Right lobe of liver (tissue), 6 donors: ENCODE data around the gene TCF7. TPM values are rescaled to one million over a fixed set of nuclear protein-coding genes. Genes with fewer than 3 reads are reported as not detected.

Experiments
- ATAC-seq, 4 donors: fragments of 200-7000 bp; cut with Tn5 transposase; one replicate each; pipeline ENCODE4 v1.9.1; 2020; ENCODE audit warnings: mild to moderate bottlenecking in 4 of 4, moderate library complexity in 4 of 4
- DNase-seq, 3 donors: peaks; one replicate each; pipeline ENCODE4 v3.0.0-alpha.2; 2020
- H3K27ac ChIP-seq, 3 donors: fragments of 200-600 bp; one replicate each; pipeline ENCODE4 v1.8.0; 2022
- H3K27me3 ChIP-seq, 2 donors: fragments of 200-600 bp; one replicate each; pipeline ENCODE4 v1.8.0; 2022
- H3K36me3 ChIP-seq, 4 donors: fragments of 200-600 bp; sonication (generic) in 1 of 4; one replicate each; pipeline versions ENCODE4 v1.5.1 to v1.8.0; 2017 to 2022; ENCODE audit warnings: control low read depth in 1 of 4
- H3K4me1 ChIP-seq, 4 donors: fragments of 200-600 bp; sonication (generic) in 1 of 4; one replicate each; pipeline versions ENCODE4 v1.5.1 to v1.8.0; 2017 to 2022; ENCODE audit warnings: control low read depth in 1 of 4
- H3K4me3 ChIP-seq, 3 donors: fragments of 200-600 bp; one replicate each; pipeline ENCODE4 v1.8.0; 2022
- H3K9me3 ChIP-seq, 4 donors: fragments of 200-600 bp; sonication (generic) in 1 of 4; one replicate each; pipeline versions ENCODE4 v1.5.1 to v1.8.0; 2017 to 2022; ENCODE audit warnings: control low read depth in 1 of 4
- POLR2A ChIP-seq: fragments of 450-650 bp; IDR thresholded peaks from one replicate; pipeline ENCODE4 v1.6.1; 2017; ENCODE audit warnings: antibody characterized with exemption, mild to moderate bottlenecking
- WGBS: methylation state at CpG from one replicate; pipeline ENCODE4 v1.1.6; 2018; ENCODE audit warnings: low coverage, low lambda C conversion rate; ENCODE audit not compliant: insufficient coverage; ENCODE audit errors: missing lambda C conversion rate; 5-methylcytosine and 5-hydroxymethylcytosine counted together
- intact Hi-C, 2 donors: fragments of 100-400 bp; cut with DNase I; formaldehyde crosslinking; loops; one replicate each; pipeline versions ENCODE4 v1.11.2 to v1.14.1; 2022
- total RNA-seq, 6 experiments: library from RNA; depleted of rRNA in 2 of 6; stranded (reverse); fragments of >200 nt in 2 of 6; fragmentation: NEBNext Ultra II Directional in 3 of 6; extraction: Animal tissue kit (Norgen Biotek cat#: 25700) in 3 of 6; gene quantifications; one replicate each; pipeline versions ENCODE4 v1.1.0 to v1.2.4, GENCODE V29; 2016 to 2023
- TF ChIP-seq, protein P1 (sequence below), 4 donors: fragments of 200-600 bp in 3 of 4; fragments of 450-650 bp in 1 of 4; IDR thresholded peaks; one replicate each; pipeline versions ENCODE4 v1.5.1 to v1.8.0; 2016 to 2022; ENCODE audit warnings: antibody characterized with exemption in 4 of 4, mild to moderate bottlenecking in 2 of 4
- donor health status: DM: no; HTN: yes; CAD: no.
- donor health status: DM: no; HTN: no; CAD: no.
- donor health status: DM: no; HTN: no; CAD: no.
- donor health status: DM: no; HTN: yes; CAD: no.
- donor health status: DM: no; HTN: yes; CAD: no.

Gene TCF7
- total RNA-seq, 6 experiments from 2014 or later, result 2.0 to 3.8 (median 2.7) TPM

DNA sequence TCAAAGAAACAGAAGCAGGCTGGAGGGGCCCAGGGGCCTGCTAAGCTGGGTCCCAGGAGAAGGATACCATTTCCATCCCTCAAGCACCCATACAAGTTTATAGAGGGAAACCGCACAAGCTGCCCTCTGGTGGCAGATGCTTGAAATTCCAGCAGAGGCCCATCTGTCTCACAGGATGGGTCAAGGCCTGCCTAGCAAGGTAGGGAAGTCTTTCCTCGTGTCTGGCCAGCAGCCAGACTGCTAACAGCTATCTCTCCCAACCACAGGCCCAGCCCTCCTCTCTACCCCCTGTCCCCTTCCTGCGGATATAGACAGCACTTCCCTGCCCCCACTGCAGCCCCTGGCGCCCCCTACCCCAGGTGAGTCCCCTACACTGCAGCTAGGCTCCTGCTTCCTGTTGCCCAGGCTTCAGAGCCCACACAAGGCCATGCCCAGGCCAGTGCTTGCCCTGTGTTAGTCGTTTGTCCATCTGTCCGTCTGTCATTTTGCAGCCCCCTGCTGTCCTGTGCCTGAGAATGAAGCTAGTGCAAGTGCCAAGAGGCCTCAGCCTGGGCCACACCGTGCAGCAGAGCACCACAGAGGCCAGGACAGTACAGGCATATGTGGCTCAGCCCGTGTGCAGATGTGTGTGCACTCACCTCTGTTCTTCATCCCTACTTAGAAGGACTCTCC lies 26.2 kb downstream of the TCF7 start:
- Histone ChIP-seq H3K4me3 (no peak overlapping the region), H3K9me3 (no peaks in the 10 kb centered on the region), H3K27ac (no peak overlapping the region), H3K36me3 (peaks cover 0 to 25% (median 8%) of the 10 kb centered on the region in 4 donors), H3K4me1 (no peaks in the 10 kb centered on the region), H3K27me3 (no peaks in the 10 kb centered on the region)
- DNase-seq (peak; percentile 76 to 79 (median 77)), ATAC-seq (peak; percentile 83 to 92 (median 86))
- WGBS, result 16% methylated on average over 5 of the region's 8 CpGs
- TF ChIP-seq, protein P1, sequence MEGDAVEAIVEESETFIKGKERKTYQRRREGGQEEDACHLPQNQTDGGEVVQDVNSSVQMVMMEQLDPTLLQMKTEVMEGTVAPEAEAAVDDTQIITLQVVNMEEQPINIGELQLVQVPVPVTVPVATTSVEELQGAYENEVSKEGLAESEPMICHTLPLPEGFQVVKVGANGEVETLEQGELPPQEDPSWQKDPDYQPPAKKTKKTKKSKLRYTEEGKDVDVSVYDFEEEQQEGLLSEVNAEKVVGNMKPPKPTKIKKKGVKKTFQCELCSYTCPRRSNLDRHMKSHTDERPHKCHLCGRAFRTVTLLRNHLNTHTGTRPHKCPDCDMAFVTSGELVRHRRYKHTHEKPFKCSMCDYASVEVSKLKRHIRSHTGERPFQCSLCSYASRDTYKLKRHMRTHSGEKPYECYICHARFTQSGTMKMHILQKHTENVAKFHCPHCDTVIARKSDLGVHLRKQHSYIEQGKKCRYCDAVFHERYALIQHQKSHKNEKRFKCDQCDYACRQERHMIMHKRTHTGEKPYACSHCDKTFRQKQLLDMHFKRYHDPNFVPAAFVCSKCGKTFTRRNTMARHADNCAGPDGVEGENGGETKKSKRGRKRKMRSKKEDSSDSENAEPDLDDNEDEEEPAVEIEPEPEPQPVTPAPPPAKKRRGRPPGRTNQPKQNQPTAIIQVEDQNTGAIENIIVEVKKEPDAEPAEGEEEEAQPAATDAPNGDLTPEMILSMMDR (IDR thresholded peaks at IDR 0.05), result peak; percentile 71 to 86 (median 83)
- no peak for TF ChIP-seq POLR2A
- intact Hi-C loops, result loop anchor here (5.0 kb wide), 1 partner anchor 98 kb away; no protein-coding TSS in a partner anchor

DNA sequence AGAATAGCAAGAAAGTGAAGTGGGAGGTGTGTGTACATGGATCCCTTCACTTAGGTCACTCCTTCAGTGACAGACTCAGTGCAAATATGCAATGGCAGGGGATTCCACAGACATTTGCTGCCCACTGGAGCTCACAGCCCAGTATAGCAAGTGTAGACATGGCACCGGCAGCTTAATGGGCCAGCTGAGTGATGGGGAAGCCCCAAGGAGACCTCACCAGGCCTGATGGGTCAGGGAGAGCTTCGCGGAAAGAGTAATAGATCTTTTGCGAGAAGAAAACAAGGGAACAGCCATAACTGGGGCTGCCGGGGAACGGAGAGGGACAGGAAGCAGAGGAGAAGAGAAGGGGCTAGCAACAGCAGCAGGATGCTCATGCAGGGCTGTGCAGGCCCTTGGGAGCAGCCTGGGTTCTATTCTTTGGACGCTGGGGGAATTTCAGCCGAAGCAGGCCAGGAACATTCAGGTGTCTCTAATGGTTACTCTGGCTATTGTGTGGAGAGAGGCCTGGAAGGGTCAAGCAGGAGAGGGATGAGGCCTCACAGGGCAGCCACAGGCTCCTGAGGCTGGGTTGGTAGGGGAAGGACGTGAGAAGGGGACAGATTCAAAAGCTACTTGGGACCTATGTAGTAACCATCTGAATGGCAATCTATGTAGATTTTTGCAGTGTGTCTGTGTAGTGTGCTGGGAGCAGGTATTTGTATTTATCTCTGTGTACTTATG lies 27.0 kb downstream of the TCF7 start:
- Histone ChIP-seq H3K4me1 (no peaks in the 10 kb centered on the region), H3K27me3 (no peaks in the 10 kb centered on the region), H3K9me3 (no peaks in the 10 kb centered on the region), H3K27ac (no peak overlapping the region), H3K4me3 (no peak overlapping the region), H3K36me3 (peaks cover 0 to 26% (median 10%) of the 10 kb centered on the region in 4 donors)
- ATAC-seq (no peak), DNase-seq (no peak)
- TF ChIP-seq, protein P1 (IDR thresholded peaks at IDR 0.05), result no peak
- no peak for TF ChIP-seq POLR2A
- 78% methylated on average over 7 of the region's 9 CpGs for WGBS
- intact Hi-C loops, result loop anchor here (5.0 kb wide), 1 partner anchor 99 kb away; no protein-coding TSS in a partner anchor

DNA sequence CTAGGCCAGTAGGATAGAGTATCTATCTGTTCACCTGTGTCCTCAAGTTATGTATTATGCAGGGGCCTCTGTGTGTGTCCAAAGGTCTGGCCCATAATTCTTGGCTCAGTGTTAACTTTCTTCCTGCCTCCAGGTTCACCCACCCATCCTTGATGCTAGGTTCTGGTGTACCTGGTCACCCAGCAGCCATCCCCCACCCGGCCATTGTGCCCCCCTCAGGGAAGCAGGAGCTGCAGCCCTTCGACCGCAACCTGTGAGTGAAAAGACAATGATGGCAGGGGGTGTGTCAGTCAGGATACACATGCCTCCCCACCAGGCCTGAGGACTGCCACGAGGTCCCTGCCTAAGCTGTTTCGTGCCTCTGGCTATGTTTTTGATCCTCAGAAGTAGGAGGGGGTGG lies 27.6 kb downstream of the TCF7 start:
- Histone ChIP-seq H3K27me3 (no peaks in the 10 kb centered on the region), H3K4me1 (no peaks in the 10 kb centered on the region), H3K27ac (no peak overlapping the region), H3K9me3 (no peaks in the 10 kb centered on the region), H3K4me3 (no peak overlapping the region), H3K36me3 (peaks cover 0 to 25% (median 10%) of the 10 kb centered on the region in 4 donors)
- ATAC-seq (no peak), DNase-seq (no peak)
- TF ChIP-seq, protein P1 (IDR thresholded peaks at IDR 0.05), result no peak
- TF ChIP-seq POLR2A, result no peak
- 83% methylated on average over 4 of the region's 5 CpGs for WGBS
- intact Hi-C loops, result loop anchor here (5.0 kb wide), 1 partner anchor 100 kb away; no protein-coding TSS in a partner anchor

DNA sequence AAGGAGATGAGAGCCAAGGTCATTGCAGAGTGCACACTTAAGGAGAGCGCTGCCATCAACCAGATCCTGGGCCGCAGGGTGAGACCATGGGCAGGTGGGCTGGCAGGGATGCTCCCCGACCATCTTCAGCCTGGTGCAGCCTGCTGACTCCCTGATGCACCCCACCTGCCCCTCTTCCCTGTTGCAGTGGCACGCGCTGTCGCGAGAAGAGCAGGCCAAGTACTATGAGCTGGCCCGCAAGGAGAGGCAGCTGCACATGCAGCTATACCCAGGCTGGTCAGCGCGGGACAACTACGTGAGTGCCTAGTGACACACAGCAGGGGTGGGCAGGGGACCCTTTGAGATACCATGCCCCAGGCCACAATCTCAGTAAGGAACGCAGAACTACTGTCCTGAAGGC lies 28.3 kb downstream of the TCF7 start:
- TF ChIP-seq, protein P1 (IDR thresholded peaks at IDR 0.05), result no peak
- TF ChIP-seq POLR2A, result no peak
- peaks cover 0 to 27% (median 10%) of the 10 kb centered on the region in 4 donors for H3K36me3 ChIP-seq
- no peak for DNase-seq
- no peak for ATAC-seq
- WGBS, result no CpG with 5 or more reads among the region's 12 CpGs
- H3K27me3 ChIP-seq, result no peaks in the 10 kb centered on the region
- intact Hi-C loops, result loop anchor here (5.0 kb wide), 1 partner anchor 101 kb away; no protein-coding TSS in a partner anchor
- H3K27ac ChIP-seq, result no peak overlapping the region
- no peak overlapping the region for H3K4me3 ChIP-seq
- no peaks in the 10 kb centered on the region for H3K9me3 ChIP-seq
- H3K4me1 ChIP-seq, result no peaks in the 10 kb centered on the region
